HL-60 (cell line): Measurements from ENCODE around the gene PAPPA.

Experiments
- CTCF ChIP-seq: IDR thresholded peaks from one replicate; pipeline ENCODE4 v1.5.1; 2011; ENCODE audit warnings: low read length, control low read depth, inconsistent platforms; ENCODE audit not compliant: insufficient read depth
- POLR2AphosphoS5 ChIP-seq: IDR thresholded peaks from 2 replicates; pipeline ENCODE4 v1.6.1; 2012; ENCODE audit warnings: low read depth
- REST ChIP-seq: IDR thresholded peaks from 2 replicates; pipeline ENCODE4 v1.6.1; 2012; ENCODE audit warnings: low read depth; ENCODE audit not compliant: insufficient replicate concordance

GRCh38 chr9:116189683-116190082, 36.1 kb downstream of the PAPPA start:
- TF ChIP-seq CTCF (no peak), REST (no peak), POLR2AphosphoS5 (no peak)
